Urothelium cell line (cell line): ENCODE measurements around the gene TAS2R42.
A peak's percentile ranks its signal among the peaks of the same experiment; 100 is the strongest.

Experiments used
- DNase-seq: peaks from one replicate; pipeline ENCODE4 v3.0.0; 2011; ENCODE audit warnings: low spot score, mixed read lengths
- FAIRE-seq: peaks from 2 replicates; lab custom pipeline; 2011; peaks lifted over from hg19 to GRCh38; lab: Jason Lieb, UNC

TAS2R42 gene

GRCh38 chr12:11147420-11147819 is 39.3 kb downstream of the TAS2R42 start:
- no peak for FAIRE-seq
- no peak for DNase-seq

GRCh38 chr12:11144297-11144696 is 42.4 kb downstream of the TAS2R42 start:
- no peak for DNase-seq
- no peak for FAIRE-seq

DNA sequence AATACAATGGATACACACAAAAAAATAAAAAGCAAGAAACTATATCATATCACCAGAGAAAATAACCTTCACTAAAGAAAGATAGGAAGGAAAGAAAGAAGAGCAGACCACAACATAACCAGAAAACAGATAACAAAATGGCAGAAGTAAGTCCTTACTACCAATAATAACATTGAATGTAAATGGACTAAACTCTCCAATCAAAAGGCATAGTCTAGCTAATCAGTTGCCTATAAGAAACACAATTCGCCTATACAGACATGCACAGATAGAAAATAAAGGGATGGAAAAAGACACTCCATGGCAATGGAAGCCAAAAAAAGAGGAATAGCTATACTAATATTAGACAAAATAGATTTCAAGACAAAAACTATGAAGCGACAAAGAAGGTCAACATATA is 43.4 kb downstream of the TAS2R42 start:
- FAIRE-seq (peak; percentile 79), DNase-seq (no peak)

- no peak for FAIRE-seq
These were observed 50.7 kb downstream of the TAS2R42 start for GRCh38 chr12:11136075-11136474.

More at GRCh38 chr12:11136075-11136474, 50.7 kb downstream of the TAS2R42 start:
- no peak for DNase-seq
